ENCODE measurements around the gene MIA3.
"Not testable (repeated sequence)": the region's sequence is repeated elsewhere in the genome, so short reads cannot be mapped to it uniquely, and the experiment has no call there.

Gene MIA3, protein sequence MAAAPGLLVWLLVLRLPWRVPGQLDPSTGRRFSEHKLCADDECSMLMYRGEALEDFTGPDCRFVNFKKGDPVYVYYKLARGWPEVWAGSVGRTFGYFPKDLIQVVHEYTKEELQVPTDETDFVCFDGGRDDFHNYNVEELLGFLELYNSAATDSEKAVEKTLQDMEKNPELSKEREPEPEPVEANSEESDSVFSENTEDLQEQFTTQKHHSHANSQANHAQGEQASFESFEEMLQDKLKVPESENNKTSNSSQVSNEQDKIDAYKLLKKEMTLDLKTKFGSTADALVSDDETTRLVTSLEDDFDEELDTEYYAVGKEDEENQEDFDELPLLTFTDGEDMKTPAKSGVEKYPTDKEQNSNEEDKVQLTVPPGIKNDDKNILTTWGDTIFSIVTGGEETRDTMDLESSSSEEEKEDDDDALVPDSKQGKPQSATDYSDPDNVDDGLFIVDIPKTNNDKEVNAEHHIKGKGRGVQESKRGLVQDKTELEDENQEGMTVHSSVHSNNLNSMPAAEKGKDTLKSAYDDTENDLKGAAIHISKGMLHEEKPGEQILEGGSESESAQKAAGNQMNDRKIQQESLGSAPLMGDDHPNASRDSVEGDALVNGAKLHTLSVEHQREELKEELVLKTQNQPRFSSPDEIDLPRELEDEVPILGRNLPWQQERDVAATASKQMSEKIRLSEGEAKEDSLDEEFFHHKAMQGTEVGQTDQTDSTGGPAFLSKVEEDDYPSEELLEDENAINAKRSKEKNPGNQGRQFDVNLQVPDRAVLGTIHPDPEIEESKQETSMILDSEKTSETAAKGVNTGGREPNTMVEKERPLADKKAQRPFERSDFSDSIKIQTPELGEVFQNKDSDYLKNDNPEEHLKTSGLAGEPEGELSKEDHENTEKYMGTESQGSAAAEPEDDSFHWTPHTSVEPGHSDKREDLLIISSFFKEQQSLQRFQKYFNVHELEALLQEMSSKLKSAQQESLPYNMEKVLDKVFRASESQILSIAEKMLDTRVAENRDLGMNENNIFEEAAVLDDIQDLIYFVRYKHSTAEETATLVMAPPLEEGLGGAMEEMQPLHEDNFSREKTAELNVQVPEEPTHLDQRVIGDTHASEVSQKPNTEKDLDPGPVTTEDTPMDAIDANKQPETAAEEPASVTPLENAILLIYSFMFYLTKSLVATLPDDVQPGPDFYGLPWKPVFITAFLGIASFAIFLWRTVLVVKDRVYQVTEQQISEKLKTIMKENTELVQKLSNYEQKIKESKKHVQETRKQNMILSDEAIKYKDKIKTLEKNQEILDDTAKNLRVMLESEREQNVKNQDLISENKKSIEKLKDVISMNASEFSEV (N-terminal part only)

DNA sequence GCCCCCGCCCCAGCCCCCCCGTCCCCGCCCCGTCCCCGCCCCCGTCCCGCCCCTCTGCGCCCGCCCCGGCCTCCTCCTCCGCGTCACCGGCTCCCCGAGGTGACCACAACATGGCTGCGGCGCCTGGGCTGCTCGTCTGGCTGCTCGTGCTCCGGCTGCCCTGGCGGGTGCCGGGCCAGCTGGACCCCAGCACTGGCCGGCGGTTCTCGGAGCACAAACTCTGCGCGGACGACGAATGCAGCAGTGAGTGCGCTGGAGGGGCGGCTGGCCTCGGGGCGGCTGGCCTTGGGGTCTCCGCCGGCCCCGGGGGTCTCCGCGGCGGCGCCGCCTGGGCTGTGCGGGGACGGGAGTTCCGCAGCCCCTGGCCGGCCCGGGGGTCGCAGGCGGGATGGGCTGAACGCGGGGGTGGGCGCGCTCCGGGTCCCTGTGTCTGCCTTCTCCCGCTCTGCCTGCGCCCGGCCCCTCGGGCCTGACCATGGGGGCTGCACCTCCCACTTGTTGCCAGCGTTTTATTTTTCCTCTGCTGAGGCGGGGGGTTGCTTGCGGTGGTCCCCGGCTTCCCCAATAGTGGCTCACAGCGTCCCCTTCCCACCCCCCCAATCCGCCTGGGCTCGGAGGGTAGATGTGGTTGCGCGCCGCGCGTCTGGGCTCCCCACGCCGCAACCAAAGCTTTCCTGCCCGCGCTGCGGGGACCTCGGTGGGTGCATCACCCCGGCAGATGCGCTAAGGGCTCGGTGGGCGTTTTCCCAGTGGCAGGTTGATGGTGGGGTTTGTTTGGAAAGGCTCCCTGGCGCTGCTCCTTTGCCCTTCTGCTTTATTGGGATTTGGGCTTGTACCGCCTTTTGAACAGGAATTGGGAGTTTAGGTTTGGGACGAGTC, at the start of gene MIA3:
Gene MIA3, plus strand, starts transcription at position 97 of the 879 bp plus-strand sequence. Its CDS starts 14 bp downstream, at position 111.
- peak; percentile 90 for DNase-seq (ENCODE audit: low spot score)

DNA sequence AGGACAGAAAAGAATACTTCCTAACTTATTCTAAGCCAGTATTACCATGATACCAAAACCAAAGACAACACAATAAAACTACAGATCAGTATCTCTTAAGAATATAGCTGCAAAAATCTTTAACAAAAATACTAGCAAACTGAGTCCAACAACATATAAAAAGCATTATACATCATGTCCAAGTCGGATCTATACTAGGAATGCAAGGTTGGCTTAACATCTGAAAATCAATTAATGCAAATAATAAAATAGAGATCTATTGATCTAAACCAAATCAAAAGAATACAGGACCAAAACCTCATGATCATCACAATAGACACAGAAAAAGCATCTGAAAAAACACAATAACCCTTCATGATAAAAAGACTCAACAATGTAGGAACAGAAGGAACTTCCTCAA, 47.1 kb upstream of the MIA3 start:
- no peak for DNase-seq (ENCODE audit: low spot score)

DNA sequence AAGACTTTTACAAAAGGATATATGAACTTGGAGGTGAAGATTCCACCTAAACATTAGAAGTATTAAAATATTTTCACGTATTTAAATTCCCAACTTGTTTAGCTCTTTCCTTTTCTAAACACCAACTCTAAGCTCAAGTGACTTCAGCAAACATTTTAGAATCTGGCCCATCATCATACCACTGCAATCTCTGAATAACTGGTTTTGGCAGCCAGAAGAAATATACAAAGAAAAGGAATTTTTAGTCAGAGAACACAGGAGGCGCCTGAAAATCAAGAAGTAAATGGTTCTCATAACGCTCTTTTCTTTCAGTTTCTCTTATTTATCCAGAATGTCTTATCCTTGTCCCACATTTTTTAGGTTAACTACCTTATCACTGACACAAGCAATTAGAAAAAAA, 38.6 kb upstream of the MIA3 start:
- DNase-seq (ENCODE audit: low spot score), result no peak

DNA sequence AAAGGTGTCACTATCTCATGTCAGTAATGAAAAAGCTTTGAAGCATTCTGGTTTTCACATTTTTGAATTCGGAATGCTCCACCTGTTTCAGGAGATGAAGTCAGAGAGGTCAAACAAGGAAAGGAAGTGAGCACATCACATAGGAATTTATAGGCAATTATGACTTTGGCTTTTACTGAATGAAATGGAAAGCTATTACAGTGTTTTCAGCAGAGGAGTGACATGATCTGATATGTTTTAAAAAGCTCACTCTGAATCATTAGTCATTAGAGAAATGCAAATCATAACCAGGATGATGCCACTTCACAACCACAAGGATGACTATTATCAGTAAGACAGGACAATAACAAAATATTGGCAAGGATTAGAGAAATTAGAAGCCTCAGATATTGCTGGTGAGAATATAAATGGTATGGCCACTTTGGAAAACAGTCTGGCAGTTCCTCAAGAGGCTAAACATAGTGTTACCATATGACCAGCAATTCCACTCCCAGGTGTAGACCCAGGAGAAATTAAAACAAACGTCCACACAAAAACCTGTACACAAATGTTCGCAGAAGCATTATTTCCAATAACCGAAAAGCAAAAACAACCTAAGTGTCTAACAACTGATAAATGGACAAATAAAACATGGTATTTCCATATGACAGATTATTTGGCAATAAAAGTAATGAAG, 35.7 kb upstream of the MIA3 start:
- no peak for DNase-seq (ENCODE audit: low spot score)

DNA sequence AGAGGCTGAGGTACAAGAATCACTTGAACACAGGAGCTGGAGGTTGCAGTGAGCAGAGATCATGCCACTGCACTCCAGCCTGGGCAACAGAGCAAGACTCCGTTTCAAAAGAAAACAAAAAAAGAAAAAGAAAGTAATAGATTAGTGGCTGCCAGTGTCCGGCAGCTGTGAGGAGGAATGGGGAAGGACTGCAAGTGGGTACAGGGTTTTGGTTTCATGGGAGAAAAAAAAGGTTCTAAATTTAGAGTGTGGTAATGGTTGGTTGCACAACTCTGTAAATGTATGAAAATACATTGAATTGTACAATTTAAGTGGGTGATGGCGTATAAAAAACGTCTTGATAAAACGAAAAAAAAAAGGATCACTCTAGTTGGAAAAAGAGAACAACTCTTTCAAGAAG, 34.8 kb upstream of the MIA3 start:
- no peak for DNase-seq (ENCODE audit: low spot score)

DNA sequence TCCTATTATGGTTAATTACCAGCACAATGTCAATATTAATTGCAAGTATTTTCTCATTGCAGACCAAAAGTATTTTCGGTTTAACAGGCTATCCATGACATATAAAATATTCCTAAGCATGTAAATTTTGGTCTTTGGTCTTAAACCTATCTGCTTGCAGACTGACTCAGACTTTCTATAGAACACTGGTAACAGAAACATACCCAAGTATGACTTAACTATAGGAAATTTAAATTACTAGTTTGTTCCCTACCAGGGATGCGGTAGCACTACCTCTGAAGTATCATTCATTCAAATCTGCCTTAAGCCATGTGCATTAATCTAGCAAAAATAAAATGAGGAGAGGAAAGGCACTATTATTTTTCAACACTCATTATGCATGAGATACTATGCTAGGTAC, 31.1 kb upstream of the MIA3 start:
- DNase-seq (ENCODE audit: low spot score), result no peak

DNA sequence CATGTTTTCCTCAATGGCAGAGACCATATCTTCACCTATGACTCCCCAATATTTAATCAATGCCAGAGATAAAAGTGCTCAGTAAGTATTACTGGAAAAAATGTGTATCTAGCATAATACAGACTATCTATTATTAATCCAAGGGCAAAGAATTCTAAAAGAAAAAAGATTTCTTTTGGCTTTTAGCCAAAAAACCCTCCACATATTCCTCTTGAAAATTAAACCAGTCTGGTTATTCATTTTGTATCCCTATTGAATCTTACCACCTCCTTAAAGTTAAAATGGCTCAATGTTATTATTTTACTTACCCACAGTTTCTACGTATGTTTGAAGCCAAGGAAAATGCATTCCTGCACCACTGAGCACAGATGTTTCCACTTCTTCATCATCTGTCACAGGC, 29.8 kb upstream of the MIA3 start:
- no peak for DNase-seq (ENCODE audit: low spot score)

DNA sequence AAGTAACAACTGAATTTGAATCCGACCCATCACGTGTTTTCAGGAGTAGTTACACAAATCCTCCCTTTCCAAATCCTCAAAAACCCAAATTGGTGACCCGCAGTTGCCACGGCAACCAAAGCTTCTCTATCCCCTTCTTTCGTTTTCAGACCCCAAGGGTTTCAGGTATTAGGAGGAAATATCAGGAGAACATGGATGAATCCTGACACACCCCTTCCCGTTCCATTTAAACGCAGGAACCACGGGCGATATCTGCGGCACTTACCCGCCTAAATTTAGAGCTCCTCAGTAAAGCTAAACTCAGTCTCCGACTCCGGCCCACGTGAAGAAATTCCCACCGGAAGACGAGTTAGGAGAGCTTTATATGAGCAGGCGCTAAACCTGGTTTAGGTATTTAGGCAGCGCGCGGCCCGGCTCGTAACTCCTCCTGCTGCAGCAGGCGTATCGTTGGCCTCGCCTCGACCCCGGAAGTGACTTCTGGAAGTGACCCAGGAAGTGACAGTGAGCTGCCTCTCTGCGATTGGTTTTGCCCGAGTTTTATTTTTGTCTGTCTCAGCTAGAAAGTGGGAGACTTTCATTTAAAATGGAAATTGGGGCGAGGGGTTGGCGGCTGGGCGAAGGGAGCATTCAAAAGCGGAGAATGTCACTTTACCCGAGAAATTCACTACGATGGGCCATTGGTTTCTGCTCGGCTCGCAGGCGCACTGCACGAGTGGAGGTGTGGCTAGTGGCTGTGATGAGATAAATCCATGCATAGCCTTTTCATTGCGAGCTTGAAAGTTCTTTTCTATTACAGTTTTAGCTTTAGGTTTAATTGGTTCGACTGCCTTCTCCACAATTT, 28.2 kb upstream of the MIA3 start, which contains the start of gene TAF1A:
Gene TAF1A, minus strand, starts transcription at position 472 of the 841 bp plus-strand sequence.
- DNase-seq (ENCODE audit: low spot score), result peak; percentile 95

DNA sequence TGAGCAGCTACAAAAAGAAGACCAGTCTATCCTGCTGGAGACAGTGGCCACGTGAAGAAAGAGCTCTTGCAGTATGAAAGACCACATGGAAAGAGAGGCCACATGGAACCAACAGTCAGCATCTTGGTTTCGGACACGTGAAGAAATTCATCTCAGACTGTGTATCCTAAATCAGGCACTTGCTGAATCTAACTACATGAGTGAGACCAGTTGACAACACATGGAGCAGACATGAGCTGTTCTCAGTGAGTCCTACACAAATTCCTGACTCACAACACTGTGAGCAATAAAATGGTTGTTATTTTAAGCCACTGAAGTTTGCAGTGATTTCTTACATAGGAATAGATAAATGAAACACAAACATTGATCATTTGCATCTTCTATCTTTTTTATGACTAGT, 25.7 kb upstream of the MIA3 start:
- peak; percentile 53 for DNase-seq (ENCODE audit: low spot score)

DNA sequence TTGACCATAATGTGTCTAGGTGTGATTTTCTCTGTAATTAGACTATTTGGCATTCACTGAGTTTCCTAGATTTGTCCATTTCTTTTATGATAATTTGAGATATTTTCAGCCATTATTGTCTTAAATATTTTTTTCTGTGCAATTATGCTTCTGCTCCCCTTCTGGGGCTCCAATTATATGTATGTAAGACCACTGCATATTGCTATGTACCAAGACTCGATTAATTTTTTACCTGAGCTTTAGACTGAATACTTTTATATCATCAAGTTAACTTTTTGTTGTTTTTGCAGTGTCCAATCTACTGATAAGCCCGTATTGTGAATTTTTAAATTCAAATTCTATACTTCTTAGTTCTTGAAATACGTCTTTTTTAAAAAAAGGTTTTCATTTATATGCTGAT, 23.1 kb upstream of the MIA3 start:
- no peak for DNase-seq (ENCODE audit: low spot score)

DNA sequence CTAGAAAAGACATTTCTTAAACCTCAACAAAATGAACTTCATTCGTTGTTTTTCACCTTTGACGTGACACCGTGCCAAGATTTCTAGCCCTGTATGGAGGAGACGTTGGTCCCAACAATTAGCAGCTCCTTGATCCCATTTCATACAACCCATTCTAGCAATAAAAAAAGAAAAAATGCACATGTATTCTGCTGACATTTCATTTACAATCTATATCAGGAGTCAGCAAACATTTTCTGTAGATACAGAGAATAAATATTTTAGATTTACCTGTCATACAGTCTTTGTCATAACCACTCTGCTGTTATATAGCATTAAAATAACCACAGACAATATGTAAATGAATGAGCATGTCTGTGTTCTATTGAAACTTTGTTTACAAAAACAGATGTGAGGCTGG, 21.2 kb upstream of the MIA3 start:
- DNase-seq (ENCODE audit: low spot score), result no peak

DNA sequence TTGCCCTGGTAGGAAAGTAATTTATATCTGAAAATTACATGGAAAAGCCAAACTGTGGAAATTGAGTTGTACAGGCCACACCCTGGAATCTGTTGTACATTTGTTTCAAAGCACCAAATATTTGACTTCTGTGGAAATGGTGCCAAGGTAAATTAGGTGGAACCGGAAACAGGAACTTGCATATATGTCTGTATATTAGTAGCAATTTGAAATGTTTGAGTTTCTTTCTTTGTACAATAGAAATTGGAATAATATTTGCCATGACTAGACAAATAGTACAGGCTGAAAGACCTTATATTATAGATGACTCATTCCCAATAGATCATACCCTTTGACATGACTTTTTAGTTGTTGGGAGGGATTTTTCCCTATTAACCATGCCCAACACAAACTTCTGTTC, 17.6 kb upstream of the MIA3 start:
- DNase-seq (ENCODE audit: low spot score), result no peak

DNA sequence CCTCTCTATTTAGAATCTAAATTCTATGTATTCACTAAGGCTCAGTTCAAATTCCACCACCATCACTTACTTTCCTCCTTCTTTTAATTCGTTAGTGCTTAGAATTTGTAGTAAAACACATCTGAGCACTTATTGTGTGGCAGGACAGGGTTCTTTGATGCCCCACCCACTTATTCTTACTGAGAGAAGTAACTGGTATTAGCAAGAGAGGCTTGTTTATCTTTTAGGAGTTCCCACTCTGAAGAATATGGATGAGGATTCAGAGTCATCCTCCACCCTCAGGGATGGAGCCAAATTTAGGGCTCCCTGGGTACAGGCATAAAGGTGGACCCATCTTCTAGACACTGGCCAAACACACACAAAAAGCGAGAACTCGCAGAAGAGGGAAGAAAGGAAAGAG, 16.6 kb upstream of the MIA3 start:
- DNase-seq (ENCODE audit: low spot score), result no peak

DNA sequence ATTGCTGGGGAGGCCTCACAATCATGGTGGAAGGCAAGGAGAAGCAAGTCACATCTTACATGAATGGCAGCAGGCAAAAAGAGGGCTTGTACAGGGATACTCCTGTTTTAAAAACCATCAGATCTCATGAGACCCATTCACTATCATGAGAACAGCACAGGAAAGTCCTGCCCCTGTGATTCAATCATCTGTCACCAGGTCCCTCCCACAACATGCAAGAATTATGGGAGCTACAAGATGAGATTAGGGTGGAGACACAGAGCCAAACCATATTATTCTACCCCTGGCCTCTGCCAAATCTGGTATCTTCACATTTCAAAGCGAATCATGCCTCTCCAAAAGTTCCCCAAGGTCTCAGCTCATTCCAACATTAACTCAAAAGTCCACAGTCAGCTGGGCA, 11.1 kb upstream of the MIA3 start:
- no peak for DNase-seq (ENCODE audit: low spot score)

DNA sequence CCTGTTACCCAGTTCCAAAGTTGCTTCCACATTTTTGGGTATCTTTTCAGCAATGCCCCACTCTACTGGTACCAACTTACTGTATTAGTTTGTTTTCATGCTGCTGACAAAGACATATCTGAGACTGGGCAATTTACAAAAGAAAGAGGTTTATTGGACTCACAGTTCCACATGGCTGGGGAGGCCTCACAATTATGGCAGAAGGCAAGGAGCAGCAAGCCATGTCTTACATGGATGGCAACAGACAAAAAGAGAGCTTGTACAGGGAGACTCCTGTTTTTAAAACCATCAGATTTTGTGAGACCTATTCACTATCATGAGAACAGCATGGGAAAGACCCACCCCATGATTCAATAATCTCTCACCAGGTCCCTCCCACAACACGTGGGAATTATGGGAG, 8.8 kb upstream of the MIA3 start:
- not testable (repeated sequence) for DNase-seq (ENCODE audit: low spot score)

DNA sequence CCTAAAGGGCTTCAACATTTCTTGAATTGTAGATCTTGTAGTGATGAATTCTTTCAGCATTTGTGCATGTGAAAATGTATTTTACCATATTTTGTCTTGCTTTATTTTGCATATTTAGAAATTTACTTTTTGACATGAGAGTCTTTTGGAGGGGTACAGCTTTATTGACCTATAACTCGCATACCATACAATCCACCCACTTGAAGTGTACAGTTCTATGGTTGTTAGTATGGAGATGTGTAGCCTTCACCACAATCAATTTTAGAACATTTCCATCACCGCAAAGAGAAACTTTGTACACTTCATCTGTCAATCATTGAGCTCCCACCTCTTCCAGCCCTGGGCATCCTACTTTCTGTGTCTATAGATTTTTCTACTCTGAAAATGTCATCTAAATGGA, 7.2 kb upstream of the MIA3 start:
- no peak for DNase-seq (ENCODE audit: low spot score)

DNA sequence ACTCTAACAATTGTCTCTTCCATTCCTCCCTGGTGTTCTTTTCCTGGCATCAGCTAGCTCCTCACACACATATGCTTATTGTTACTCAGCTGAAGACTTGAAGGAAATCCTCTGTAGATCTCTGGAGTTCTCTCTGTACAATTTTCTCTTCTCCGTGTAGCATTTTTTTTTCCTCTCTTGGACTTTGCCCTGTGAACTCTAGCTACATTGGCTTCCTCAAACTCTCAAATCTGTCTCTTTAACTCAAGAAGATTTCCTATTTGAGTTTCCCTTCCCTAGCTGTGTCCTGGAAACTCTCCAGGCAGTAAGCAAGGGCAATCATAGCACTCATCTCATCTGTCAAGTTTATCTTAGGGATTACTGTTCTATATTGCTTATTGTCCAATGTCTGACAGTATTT, 4.3 kb upstream of the MIA3 start:
- DNase-seq (ENCODE audit: low spot score), result no peak

DNA sequence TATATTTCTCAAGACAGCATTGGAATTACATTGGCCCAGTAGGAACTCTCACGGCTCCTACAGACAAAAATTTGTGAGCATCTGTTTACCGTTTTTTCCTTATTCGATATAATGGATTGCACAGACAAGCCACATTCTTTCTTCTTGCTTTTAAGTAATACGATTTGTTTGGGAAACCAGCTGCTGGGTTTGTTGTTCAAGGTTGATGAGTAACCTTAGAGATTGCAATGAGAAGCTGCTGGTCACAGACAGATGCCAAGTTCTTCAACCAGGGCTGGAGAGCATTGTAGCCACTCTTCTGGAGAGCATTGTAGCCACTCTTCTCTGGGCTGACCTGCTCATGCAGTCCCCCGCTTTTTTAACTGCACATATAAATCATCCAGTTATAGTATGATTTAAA, 1.4 kb upstream of the MIA3 start:
- no peak for DNase-seq (ENCODE audit: low spot score)

DNA sequence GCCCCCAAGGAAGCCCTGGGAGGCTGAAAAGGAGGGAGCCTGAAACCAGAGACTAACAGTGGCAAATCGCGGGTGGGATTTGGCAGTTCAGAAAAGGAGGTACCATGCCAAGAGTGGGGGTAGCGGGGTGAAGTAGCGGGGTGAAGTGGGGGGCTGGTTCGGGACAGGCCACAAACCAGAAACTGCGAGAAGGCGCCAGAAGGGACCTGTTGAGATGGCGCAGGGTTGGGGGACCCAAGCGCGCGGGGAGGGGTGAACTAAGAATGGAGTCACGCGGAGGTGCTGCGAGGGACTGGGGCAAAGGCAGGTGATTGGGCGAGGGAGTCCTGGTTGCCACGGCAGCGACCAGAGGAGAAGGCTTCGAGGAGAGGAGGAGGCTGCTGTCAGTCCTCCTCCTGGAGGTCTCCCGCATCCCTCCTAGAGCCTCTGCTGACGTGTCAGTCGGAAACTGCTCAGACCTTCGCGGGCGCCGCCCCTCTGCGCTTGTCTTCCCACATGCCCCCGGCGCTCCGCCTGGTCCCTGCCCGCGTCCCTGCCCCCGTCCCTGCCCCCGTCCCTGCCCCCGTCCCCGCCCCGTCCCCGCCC, 438 bp upstream of the MIA3 start:
- peak; percentile 96 for DNase-seq (ENCODE audit: low spot score)

All from Ammon's horn (tissue), 1 donor.